ENCODE measurements around the gene ARHGAP25. TPM values are rescaled to one million over a fixed set of nuclear protein-coding genes. Genes with fewer than 3 reads are reported as not detected.
"Not testable (repeated sequence)": the region's sequence is repeated elsewhere in the genome, so short reads cannot be mapped to it uniquely, and the experiment has no call there.

Gene ARHGAP25
- total RNA-seq, 2 experiments from 2014 or later, result 79.8 to 87.7 TPM

GRCh38 chr2:68799140-68800026 lies 64.8 kb downstream of the ARHGAP25 start:
- DNase-seq, result no peak
- peaks cover 56% of the 10 kb centered on the region for H3K4me1 Mint-ChIP-seq (ENCODE audit: low read depth)

DNA sequence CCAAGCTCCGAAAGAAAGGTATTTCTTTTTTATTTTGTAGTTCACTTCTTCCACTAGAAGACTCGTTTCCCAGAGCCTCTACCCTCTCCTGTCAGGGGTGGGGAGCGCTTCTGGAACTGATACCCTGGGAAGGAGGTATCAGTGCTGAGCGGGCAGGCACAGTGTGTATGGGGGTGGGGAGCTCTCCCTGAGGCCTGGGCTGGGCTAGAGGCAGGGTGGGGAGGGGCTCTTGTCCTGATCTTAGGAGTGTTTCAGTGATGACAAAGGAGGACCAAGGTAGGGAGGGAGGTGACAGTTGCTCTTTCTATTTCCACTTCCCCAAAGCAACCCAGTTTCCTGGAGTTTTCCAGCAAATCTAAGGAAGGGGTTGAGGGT lies 65.4 kb downstream of the ARHGAP25 start:
- Mint-ChIP-seq H3K4me3 (no peak overlapping the region), H3K27me3 (no peaks in the 10 kb centered on the region), H3K27ac (peak overlapping the region; percentile 30), H3K9me3 (no peaks in the 10 kb centered on the region), H3K36me3 (peaks cover 54% of the 10 kb centered on the region), H3K4me1 (ENCODE audit: low read depth) (peaks cover 54% of the 10 kb centered on the region)
- ChIA-PET CTCF (interaction anchor here (1.1 kb wide), 1 partner anchor 48 kb away, joined by 3 read pairs; no protein-coding TSS in a partner anchor), POLR2A (no interaction called here)
- intact Hi-C loops (cut with micrococcal nuclease), result no loop called here
- no peak for DNase-seq

More at GRCh38 chr2:68799140-68800026, 64.8 kb downstream of the ARHGAP25 start:
- H3K9me3 Mint-ChIP-seq, result no peaks in the 10 kb centered on the region
- CTCF ChIA-PET, result interaction anchor here (1.1 kb wide), 1 partner anchor 48 kb away, joined by 3 read pairs; no protein-coding TSS in a partner anchor
- POLR2A ChIA-PET, result no interaction called here
- H3K27ac Mint-ChIP-seq, result peak overlapping the region; percentile 30
- no peaks in the 10 kb centered on the region for H3K27me3 Mint-ChIP-seq
- peaks cover 54% of the 10 kb centered on the region for H3K36me3 Mint-ChIP-seq
- H3K4me3 Mint-ChIP-seq, result no peak overlapping the region
- intact Hi-C loops (cut with micrococcal nuclease), result no loop called here

- intact Hi-C loops (cut with micrococcal nuclease), result no loop called here
- H3K36me3 Mint-ChIP-seq, result peaks cover 55% of the 10 kb centered on the region
- no peak overlapping the region for H3K4me3 Mint-ChIP-seq
- ChIA-PET POLR2A (no interaction called here), CTCF (interaction anchor here (1.1 kb wide), 1 partner anchor 49 kb away, joined by 3 read pairs; no protein-coding TSS in a partner anchor)
- DNase-seq, result no peak
- peak overlapping the region; percentile 30 for H3K27ac Mint-ChIP-seq
- H3K27me3 Mint-ChIP-seq, result no peaks in the 10 kb centered on the region
- H3K9me3 Mint-ChIP-seq, result no peaks in the 10 kb centered on the region
- H3K4me1 Mint-ChIP-seq (ENCODE audit: low read depth), result peaks cover 52% of the 10 kb centered on the region
These were observed 65.9 kb downstream of the ARHGAP25 start for GRCh38 chr2:68800517-68800916.

DNA sequence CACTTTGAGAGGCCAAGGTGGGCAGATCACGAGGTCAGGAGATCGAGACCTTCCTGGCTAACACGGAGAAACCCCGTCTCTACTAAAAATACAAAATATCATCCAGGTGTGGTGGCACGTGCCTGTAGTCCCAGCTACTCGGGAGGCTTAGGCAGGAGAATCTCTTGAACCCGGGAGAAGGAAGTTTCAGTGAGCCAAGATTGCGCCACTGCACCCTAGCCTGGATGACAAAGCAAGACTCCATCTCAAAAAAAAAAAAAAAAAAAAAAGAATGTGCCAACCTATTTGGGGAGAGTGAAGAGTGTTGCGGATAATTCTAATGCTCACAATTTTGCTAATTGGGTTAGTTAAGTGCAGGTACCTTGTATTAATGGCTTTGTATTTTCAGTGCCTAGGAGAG lies 67.5 kb downstream of the ARHGAP25 start:
- H3K36me3 Mint-ChIP-seq, result peaks cover 51% of the 10 kb centered on the region

DNA sequence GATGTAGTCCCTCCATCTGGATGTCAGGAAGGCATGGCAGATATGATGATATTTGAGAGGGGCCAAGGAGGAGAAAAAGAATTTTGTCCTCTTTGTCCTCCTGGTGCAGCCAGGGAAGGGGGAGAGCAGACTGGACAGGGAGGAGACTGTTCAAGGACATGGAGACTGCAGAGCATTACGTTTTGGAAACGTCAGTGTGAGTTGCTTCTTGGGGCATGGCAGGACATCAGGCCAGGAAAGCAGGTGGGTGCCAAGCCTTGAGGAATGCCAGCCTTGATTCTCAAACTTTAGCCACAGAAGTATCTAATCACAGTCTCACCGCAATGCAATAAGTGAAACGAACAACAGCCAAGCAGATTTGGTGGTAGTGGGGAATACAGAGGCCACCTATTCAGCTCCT lies 70.4 kb downstream of the ARHGAP25 start:
- peak overlapping the region; percentile 25 for H3K27ac Mint-ChIP-seq

More for the DNA sequence above, 67.5 kb downstream of the ARHGAP25 start:
- ChIA-PET CTCF (interaction anchor here (0.5 kb wide), 1 partner anchor 340 kb away, joined by 3 read pairs; no protein-coding TSS in a partner anchor), POLR2A (interaction anchor here (0.6 to 1.1 kb wide), 2 partner anchors 31 to 36 kb away, joined by 3 to 4 read pairs; no protein-coding TSS in a partner anchor)
- H3K9me3 Mint-ChIP-seq; H3K27ac Mint-ChIP-seq; DNase-seq; intact Hi-C loops (cut with micrococcal nuclease); H3K27me3 Mint-ChIP-seq; H3K4me3 Mint-ChIP-seq: not testable (repeated sequence)
- peaks cover 43% of the 10 kb centered on the region for H3K4me1 Mint-ChIP-seq (ENCODE audit: low read depth)

DNA sequence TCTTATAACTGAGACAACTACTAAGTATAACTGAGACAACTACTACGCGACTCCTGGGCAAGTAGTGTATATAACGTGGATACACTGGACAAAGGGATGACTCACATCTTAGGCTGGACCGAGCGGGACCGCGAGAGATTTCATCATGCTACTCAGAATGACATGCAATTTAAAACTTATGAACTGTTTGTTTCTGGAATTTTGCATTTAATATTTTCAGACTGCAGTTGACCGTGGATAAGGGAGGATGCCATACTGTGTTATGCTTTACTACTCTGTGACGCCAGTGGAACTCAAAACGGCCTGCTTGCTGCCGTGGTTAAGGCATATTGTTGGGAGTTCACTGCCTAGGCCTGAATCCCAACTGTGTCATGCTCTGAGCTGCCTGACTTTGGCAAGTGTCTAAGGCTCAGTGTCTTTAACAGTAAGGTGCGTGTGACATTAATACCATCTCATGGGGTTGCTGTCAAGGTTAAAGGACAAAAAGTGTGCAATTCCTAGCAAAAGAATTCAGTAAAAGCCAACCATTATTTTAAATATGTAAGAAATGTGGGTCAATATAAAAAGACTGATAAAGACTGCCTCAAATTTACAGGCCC lies 72.0 kb downstream of the ARHGAP25 start:
- intact Hi-C loops (cut with micrococcal nuclease), result no loop called here
- peaks cover 38% of the 10 kb centered on the region for H3K36me3 Mint-ChIP-seq

More for the DNA sequence above, 70.4 kb downstream of the ARHGAP25 start:
- DNase-seq, result no peak
- ChIA-PET POLR2A (no interaction called here), CTCF (no interaction called here)
- no peaks in the 10 kb centered on the region for H3K27me3 Mint-ChIP-seq
- no peak overlapping the region for H3K4me3 Mint-ChIP-seq
- peaks cover 45% of the 10 kb centered on the region for H3K4me1 Mint-ChIP-seq (ENCODE audit: low read depth)
- intact Hi-C loops (cut with micrococcal nuclease), result no loop called here
- peaks cover 47% of the 10 kb centered on the region for H3K36me3 Mint-ChIP-seq
- no peaks in the 10 kb centered on the region for H3K9me3 Mint-ChIP-seq

DNA sequence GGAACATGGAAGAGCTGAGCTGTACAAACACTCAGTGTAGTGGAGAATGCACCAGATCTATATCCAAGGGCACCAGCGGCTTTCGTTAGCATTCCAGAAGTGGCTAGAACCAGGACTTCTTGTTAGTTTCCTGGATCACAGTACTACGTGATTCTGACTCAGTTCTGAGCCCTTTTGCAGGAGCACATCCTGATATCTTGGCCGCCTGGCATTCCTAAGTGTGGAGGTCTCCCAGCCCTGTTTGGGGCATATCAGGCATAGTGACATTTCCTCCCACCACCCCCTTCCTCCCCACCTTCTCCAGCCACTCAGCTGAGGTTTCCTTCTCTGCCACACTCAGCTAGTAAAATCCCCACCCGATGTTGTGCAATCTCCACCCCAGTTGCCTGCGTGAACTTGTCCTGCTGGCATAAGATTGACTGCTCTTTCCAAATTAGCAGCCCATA lies 73.2 kb downstream of the ARHGAP25 start:
- H3K27ac Mint-ChIP-seq, result peak overlapping the region; percentile 30
- no peaks in the 10 kb centered on the region for H3K27me3 Mint-ChIP-seq

More for the DNA sequence above, 72.0 kb downstream of the ARHGAP25 start:
- no peak for DNase-seq
- Mint-ChIP-seq H3K4me1 (ENCODE audit: low read depth) (peaks cover 36% of the 10 kb centered on the region), H3K9me3 (no peaks in the 10 kb centered on the region), H3K27me3 (no peaks in the 10 kb centered on the region), H3K27ac (no peak overlapping the region), H3K4me3 (no peak overlapping the region)
- ChIA-PET CTCF (no interaction called here), POLR2A (no interaction called here)

DNA sequence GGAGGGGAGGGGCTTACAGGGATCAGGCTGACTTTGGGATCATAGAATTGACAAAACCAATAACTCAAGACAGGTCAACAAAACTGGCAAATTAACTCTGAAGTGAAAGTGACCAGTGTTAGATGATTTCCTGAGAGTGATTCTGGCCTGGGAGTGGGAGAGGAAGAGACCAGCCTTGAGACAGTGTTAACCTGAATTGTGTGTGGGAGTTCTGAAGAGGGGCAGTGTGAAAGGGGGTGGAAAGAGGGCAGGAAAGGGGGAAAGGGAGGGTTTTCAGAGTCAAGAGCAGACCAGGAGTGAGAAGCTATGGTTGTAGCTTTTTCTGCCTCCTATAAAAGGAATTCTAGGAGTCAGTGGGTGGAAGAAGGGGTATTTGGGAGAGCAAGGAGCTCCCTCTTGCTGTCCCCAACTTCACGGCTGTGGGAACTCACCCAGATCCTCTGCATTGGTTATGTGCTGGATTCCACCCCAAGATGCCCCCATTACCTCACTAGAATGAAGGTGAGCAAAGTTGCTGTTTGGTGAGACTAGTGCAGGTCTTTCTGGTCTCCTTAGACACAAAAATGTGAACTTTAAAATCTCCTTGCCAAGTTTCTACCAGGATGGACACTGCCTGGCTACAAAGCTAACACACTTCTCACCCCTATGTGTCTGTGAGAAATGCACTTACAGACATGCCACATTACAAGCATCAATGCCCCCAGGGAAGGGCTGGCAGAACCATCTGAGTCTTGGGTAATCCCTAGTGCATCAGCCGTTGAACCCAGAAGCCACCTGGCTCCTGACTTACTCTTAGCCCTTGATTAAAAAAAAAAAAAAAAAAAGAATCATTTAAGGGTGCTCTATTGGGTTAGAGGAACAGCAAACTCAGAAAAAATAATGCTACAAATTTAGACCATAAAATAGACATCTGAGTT lies 75.0 kb downstream of the ARHGAP25 start:
- Mint-ChIP-seq H3K27ac (peak overlapping the region; percentile 67), H3K9me3 (no peaks in the 10 kb centered on the region), H3K4me1 (ENCODE audit: low read depth) (peaks cover 36% of the 10 kb centered on the region), H3K4me3 (no peak overlapping the region), H3K27me3 (no peaks in the 10 kb centered on the region), H3K36me3 (peaks cover 55% of the 10 kb centered on the region)
- DNase-seq, result no peak
- CTCF ChIA-PET, result interaction anchor here (1.4 kb wide), 1 partner anchor 100 kb away, joined by 4 read pairs; no protein-coding TSS in a partner anchor
- POLR2A ChIA-PET, result no interaction called here
- intact Hi-C loops (cut with micrococcal nuclease), result no loop called here

More for the DNA sequence above, 73.2 kb downstream of the ARHGAP25 start:
- Mint-ChIP-seq H3K4me3 (no peak overlapping the region), H3K9me3 (no peaks in the 10 kb centered on the region), H3K36me3 (peaks cover 47% of the 10 kb centered on the region), H3K4me1 (ENCODE audit: low read depth) (peaks cover 36% of the 10 kb centered on the region)
- CTCF ChIA-PET, result interaction anchor here (0.8 kb wide), 1 partner anchor 56 kb away, joined by 3 read pairs; no protein-coding TSS in a partner anchor
- intact Hi-C loops (cut with micrococcal nuclease), result no loop called here
- POLR2A ChIA-PET, result no interaction called here
- peak; percentile 26 for DNase-seq

GRCh38 chr2:68811364-68811763 lies 76.8 kb downstream of the ARHGAP25 start:
- Mint-ChIP-seq H3K9me3 (no peaks in the 10 kb centered on the region), H3K4me1 (ENCODE audit: low read depth) (peaks cover 28% of the 10 kb centered on the region), H3K36me3 (peaks cover 56% of the 10 kb centered on the region), H3K27ac (peak overlapping the region; percentile 23), H3K4me3 (no peak overlapping the region), H3K27me3 (no peaks in the 10 kb centered on the region)
- no peak for DNase-seq
- ChIA-PET POLR2A (no interaction called here), CTCF (no interaction called here)
- intact Hi-C loops (cut with micrococcal nuclease), result no loop called here

DNA sequence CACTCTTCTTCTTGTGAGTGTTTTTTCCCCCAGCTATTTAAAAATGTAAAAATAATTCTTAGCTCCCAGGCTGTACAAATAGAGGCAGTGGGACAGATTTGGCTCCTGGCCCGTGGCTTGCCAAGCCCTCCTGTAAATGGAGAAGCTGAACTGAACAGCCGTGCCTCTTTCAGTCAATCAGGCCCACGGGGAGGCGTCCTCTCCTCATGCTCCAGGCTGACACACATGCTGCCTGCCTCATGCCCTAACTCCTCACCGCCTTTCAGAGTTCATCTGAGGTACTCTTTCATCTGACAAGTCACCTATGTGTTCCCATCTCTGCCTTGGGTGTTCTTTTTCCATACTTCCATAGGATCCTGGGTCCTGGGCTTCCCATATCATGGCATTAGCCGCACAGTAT lies 77.6 kb downstream of the ARHGAP25 start:
- Mint-ChIP-seq H3K4me3 (no peak overlapping the region), H3K27me3 (no peaks in the 10 kb centered on the region), H3K27ac (peak overlapping the region; percentile 59), H3K4me1 (ENCODE audit: low read depth) (peaks cover 25% of the 10 kb centered on the region), H3K9me3 (no peaks in the 10 kb centered on the region), H3K36me3 (peaks cover 56% of the 10 kb centered on the region)
- ChIA-PET CTCF (interaction anchor here (1.1 kb wide), 1 partner anchor 103 kb away, joined by 3 read pairs; no protein-coding TSS in a partner anchor), POLR2A (no interaction called here)
- intact Hi-C loops (cut with micrococcal nuclease), result no loop called here
- DNase-seq, result no peak

GRCh38 chr2:68813596-68813995 lies 79.0 kb downstream of the ARHGAP25 start:
- CTCF ChIA-PET, result no interaction called here
- POLR2A ChIA-PET, result no interaction called here
- intact Hi-C loops (cut with micrococcal nuclease), result no loop called here
- H3K36me3 Mint-ChIP-seq, result peaks cover 56% of the 10 kb centered on the region
- peaks cover 17% of the 10 kb centered on the region for H3K4me1 Mint-ChIP-seq (ENCODE audit: low read depth)
- H3K4me3 Mint-ChIP-seq, result no peak overlapping the region
- no peak for DNase-seq
- H3K9me3 Mint-ChIP-seq, result no peaks in the 10 kb centered on the region
- H3K27me3 Mint-ChIP-seq, result no peaks in the 10 kb centered on the region
- peak overlapping the region; percentile 47 for H3K27ac Mint-ChIP-seq
